Upper lobe of left lung (tissue), 4 donors: ENCODE results near the gene MRPL11.

ENCODE experiments used
- CTCF ChIP-seq, 6 experiments: fragments of 450-650 bp in 4 of 6; fragments of 200-600 bp in 2 of 6; sonication (generic) in 2 of 6; IDR thresholded peaks; one replicate each; pipeline ENCODE4 v1.5.1; 2016 to 2019; ENCODE audit warnings: antibody characterized with exemption in 6 of 6
- EP300 ChIP-seq, 4 donors: sonication (generic); formaldehyde crosslinking; IDR thresholded peaks; one replicate each; pipeline ENCODE4 v1.5.1; 2017; ENCODE audit warnings: antibody characterized with exemption in 4 of 4, control low read depth in 2 of 4
- POLR2AphosphoS5 ChIP-seq, 2 donors: sonication (generic); formaldehyde crosslinking; IDR thresholded peaks; one replicate each; pipeline ENCODE4 v1.5.1; 2017; ENCODE audit warnings: antibody characterized with exemption in 2 of 2

- no peak for TF ChIP-seq CTCF (IDR thresholded peaks at IDR 0.05)
- TF ChIP-seq POLR2AphosphoS5 (IDR thresholded peaks at IDR 0.05), result no peak
- TF ChIP-seq EP300 (IDR thresholded peaks at IDR 0.05), result no peak
These were observed 17.8 kb downstream of the MRPL11 start, which contains the start of gene NPAS4 for GRCh38 chr11:66420671-66421476.
